GOT3 (cell line): Measurements from ENCODE around the gene GIGYF2.
"Not testable (repeated sequence)": the region's sequence is repeated elsewhere in the genome, so short reads cannot be mapped to it uniquely, and the experiment has no call there.

Source experiments
- DNase-seq: peaks from one replicate; lab custom pipeline; 2025; ENCODE audit warnings: mixed read lengths; lab: John Stamatoyannopoulos, UW

The GIGYF2 gene

GRCh38 chr2:232689152-232689910 is 7.8 kb upstream of the GIGYF2 start:
- no peak for DNase-seq

- not testable (repeated sequence) for DNase-seq
These were observed 6.0 kb upstream of the GIGYF2 start for GRCh38 chr2:232691117-232691516.

GRCh38 chr2:232693344-232693743 is 3.8 kb upstream of the GIGYF2 start:
- DNase-seq = no peak

GRCh38 chr2:232696609-232697058 is 497 bp upstream of the GIGYF2 start:
- no peak for DNase-seq

- no peak for DNase-seq
These were observed 628 bp downstream of the GIGYF2 start for GRCh38 chr2:232697807-232698110.

GRCh38 chr2:232698556-232699091 is 1.5 kb downstream of the GIGYF2 start:
- no peak for DNase-seq

GRCh38 chr2:232699110-232699509 is 2.0 kb downstream of the GIGYF2 start:
- DNase-seq = no peak

- no peak for DNase-seq
These were observed 3.0 kb downstream of the GIGYF2 start for GRCh38 chr2:232700154-232700553.

GRCh38 chr2:232707076-232707475 is 9.9 kb downstream of the GIGYF2 start:
- no peak for DNase-seq

GRCh38 chr2:232713505-232713904 is 16.4 kb downstream of the GIGYF2 start:
- DNase-seq = no peak

- no peak for DNase-seq
These were observed 17.8 kb downstream of the GIGYF2 start for GRCh38 chr2:232714969-232715368.

GRCh38 chr2:232720056-232720455 is 22.9 kb downstream of the GIGYF2 start:
- DNase-seq = not testable (repeated sequence)

GRCh38 chr2:232721261-232721660 is 24.1 kb downstream of the GIGYF2 start:
- DNase-seq = no peak

- no peak for DNase-seq
These were observed 24.8 kb downstream of the GIGYF2 start for GRCh38 chr2:232721882-232722281.

GRCh38 chr2:232723027-232723426 is 25.9 kb downstream of the GIGYF2 start:
- no peak for DNase-seq

GRCh38 chr2:232728785-232729184 is 31.7 kb downstream of the GIGYF2 start:
- DNase-seq = no peak

GRCh38 chr2:232731470-232731869 is 34.3 kb downstream of the GIGYF2 start:
- no peak for DNase-seq

- DNase-seq = no peak
These were observed 44.2 kb downstream of the GIGYF2 start for GRCh38 chr2:232741294-232741693.

- DNase-seq = no peak
These were observed 44.8 kb downstream of the GIGYF2 start for GRCh38 chr2:232741972-232742371.

- DNase-seq = no peak
These were observed 47.8 kb downstream of the GIGYF2 start for GRCh38 chr2:232744963-232745362.

- no peak for DNase-seq
These were observed 50.9 kb downstream of the GIGYF2 start for GRCh38 chr2:232748038-232748437.

- DNase-seq = no peak
These were observed 52.2 kb downstream of the GIGYF2 start for GRCh38 chr2:232749331-232749730.

- no peak for DNase-seq
These were observed 53.1 kb downstream of the GIGYF2 start for GRCh38 chr2:232750135-232750671.

GRCh38 chr2:232757905-232758304 is 60.8 kb downstream of the GIGYF2 start:
- no peak for DNase-seq
